ENCODE measurements around the gene SHOX.

- TF ChIP-seq CTCF (IDR thresholded peaks at IDR 0.05) = no peak
- no peak for TF ChIP-seq POLR2A (IDR thresholded peaks at IDR 0.05)
Observed at GRCh38 chrX:633985-634958, 3.7 kb downstream of the SHOX start.

All from thyroid gland (tissue), 4 donors.